WTC11 (cell line): Measurements from ENCODE around the gene GSC2. TPM values are rescaled to one million over a fixed set of nuclear protein-coding genes. Genes with fewer than 3 reads are reported as not detected.

Source experiments
- ATAC-seq: fragments of 200-7000 bp; cut with Tn5 transposase; 2 replicates; pipeline ENCODE4 v1.10.0; 2021; ENCODE audit warnings: mild to moderate bottlenecking, moderate library complexity
- CTCF ChIA-PET: fragments of 300-600 bp; sonication (Branson Sonifier 250); formaldehyde crosslinking; loops from one replicate; lab custom pipeline; 2021; ENCODE audit warnings: antibody characterized with exemption; lab: Charles Lee
- POLR2A ChIA-PET: fragments of 350-600 bp; sonication (Branson Sonifier 250); formaldehyde crosslinking; loops from one replicate; lab custom pipeline; 2021; ENCODE audit warnings: antibody characterized with exemption; lab: Charles Lee
- DNase-seq: peaks from one replicate; pipeline ENCODE4 v3.0.0; 2021; ENCODE audit warnings: low spot score
- H3K27ac Mint-ChIP-seq: 2 replicates; pipeline ENCODE4 v1.8.0; 2021; ENCODE audit warnings: mixed read lengths
- H3K27me3 Mint-ChIP-seq: 2 replicates; pipeline ENCODE4 v1.8.0; 2021; ENCODE audit warnings: low read depth, mild to moderate bottlenecking, moderate library complexity, mixed read lengths
- H3K36me3 Mint-ChIP-seq: 2 replicates; pipeline ENCODE4 v1.8.0; 2021; ENCODE audit warnings: mixed read lengths
- H3K4me1 Mint-ChIP-seq: 2 replicates; pipeline ENCODE4 v1.8.0; 2022; ENCODE audit warnings: mixed read lengths
- H3K4me3 Mint-ChIP-seq: 2 replicates; pipeline ENCODE4 v1.8.0; 2021; ENCODE audit warnings: mild to moderate bottlenecking, moderate library complexity, mixed read lengths
- H3K9me3 Mint-ChIP-seq: 2 replicates; pipeline ENCODE4 v1.8.0; 2021; ENCODE audit warnings: mixed read lengths
- CREB1 ChIP-seq: sonication (generic); formaldehyde crosslinking; IDR thresholded peaks from 2 replicates; pipeline ENCODE4 v1.8.0; 2023; ENCODE audit warnings: mild to moderate bottlenecking, missing genetic modification reagents
- CREM ChIP-seq: sonication (generic); formaldehyde crosslinking; IDR thresholded peaks from 2 replicates; pipeline ENCODE4 v1.8.1; 2022; ENCODE audit warnings: mild to moderate bottlenecking, missing genetic modification reagents, moderate library complexity
- ELF4 ChIP-seq: sonication (generic); formaldehyde crosslinking; IDR thresholded peaks from 2 replicates; pipeline ENCODE4 v1.8.1; 2022; ENCODE audit warnings: low read depth, mild to moderate bottlenecking, moderate library complexity, missing genetic modification reagents
- ETV6 ChIP-seq: sonication (generic); formaldehyde crosslinking; IDR thresholded peaks from 2 replicates; pipeline ENCODE4 v1.8.1; 2022; ENCODE audit warnings: mild to moderate bottlenecking, missing genetic modification reagents
- GRHL2 ChIP-seq: fragments of 250-450 bp; sonication (Bioruptor Pico); IDR thresholded peaks from 2 replicates; pipeline ENCODE4 v1.8.0; 2022; ENCODE audit warnings: mild to moderate bottlenecking, moderate library complexity; ENCODE audit not compliant: insufficient replicate concordance, severe bottlenecking
- IRF1 ChIP-seq: sonication (generic); formaldehyde crosslinking; IDR thresholded peaks from 2 replicates; pipeline ENCODE4 v1.8.0; 2023; ENCODE audit warnings: missing genetic modification reagents
- JAZF1 ChIP-seq: fragments of 250-450 bp; sonication (Bioruptor Pico); IDR thresholded peaks from 2 replicates; pipeline ENCODE4 v1.9.0; 2021; ENCODE audit warnings: moderate library complexity, mild to moderate bottlenecking, inconsistent platforms
- MXD4 ChIP-seq: fragments of 250-450 bp; sonication (Bioruptor Pico); IDR thresholded peaks from 2 replicates; pipeline ENCODE4 v1.8.0; 2021; ENCODE audit warnings: mild to moderate bottlenecking, moderate library complexity, borderline replicate concordance
- MYBL2 ChIP-seq: sonication (generic); formaldehyde crosslinking; IDR thresholded peaks from 2 replicates; pipeline ENCODE4 v1.8.1; 2023; ENCODE audit warnings: mild to moderate bottlenecking, moderate library complexity, missing genetic modification reagents
- NR1H2 ChIP-seq: sonication (generic); formaldehyde crosslinking; IDR thresholded peaks from 2 replicates; pipeline ENCODE4 v1.9.0; 2021; ENCODE audit warnings: mild to moderate bottlenecking, moderate library complexity, missing genetic modification reagents
- NR2C2 ChIP-seq: sonication (generic); formaldehyde crosslinking; IDR thresholded peaks from 2 replicates; pipeline ENCODE4 v1.8.0; 2022; ENCODE audit warnings: mild to moderate bottlenecking, missing genetic modification reagents
- OVOL2 ChIP-seq: fragments of 250-450 bp; sonication (Bioruptor Pico); IDR thresholded peaks from 2 replicates; pipeline ENCODE4 v1.9.0; 2021; ENCODE audit warnings: mild to moderate bottlenecking, borderline replicate concordance
- PRRX2 ChIP-seq: fragments of 250-450 bp; sonication (Bioruptor Pico); IDR thresholded peaks from 2 replicates; pipeline ENCODE4 v1.8.0; 2021; ENCODE audit warnings: mild to moderate bottlenecking
- RORB ChIP-seq: fragments of 250-450 bp; sonication (Bioruptor Pico); IDR thresholded peaks from 2 replicates; pipeline ENCODE4 v1.9.0; 2021; ENCODE audit warnings: mild to moderate bottlenecking
- SP1 ChIP-seq: sonication (generic); formaldehyde crosslinking; conservative IDR thresholded peaks from 2 replicates; pipeline ENCODE4 v1.8.1; 2022; ENCODE audit warnings: missing genetic modification reagents
- USF1 ChIP-seq: sonication (generic); formaldehyde crosslinking; IDR thresholded peaks from 2 replicates; pipeline ENCODE4 v1.8.0; 2022; ENCODE audit warnings: mild to moderate bottlenecking, missing genetic modification reagents
- ZBTB21 ChIP-seq: sonication (generic); formaldehyde crosslinking; IDR thresholded peaks from 2 replicates; pipeline ENCODE4 v1.8.1; 2023; ENCODE audit warnings: mild to moderate bottlenecking, missing genetic modification reagents, borderline replicate concordance
- ZMAT4 ChIP-seq: fragments of 250-450 bp; sonication (Bioruptor Pico); IDR thresholded peaks from 2 replicates; pipeline ENCODE4 v1.9.0; 2021; ENCODE audit warnings: mild to moderate bottlenecking
- total RNA-seq: library from RNA; stranded (reverse); gene quantifications from 3 replicates; pipeline ENCODE4 v1.2.3, GENCODE V29; 2021
- TF ChIP-seq, protein P1 (sequence below): sonication (generic); formaldehyde crosslinking; IDR thresholded peaks from 2 replicates; pipeline ENCODE4 v1.8.1; 2022; ENCODE audit warnings: low read depth, mild to moderate bottlenecking, moderate library complexity, missing genetic modification reagents, borderline replicate concordance
- TF ChIP-seq, protein P2 (sequence below): sonication (generic); formaldehyde crosslinking; IDR thresholded peaks from 2 replicates; pipeline ENCODE4 v1.8.1; 2022; ENCODE audit warnings: mild to moderate bottlenecking, moderate library complexity, missing genetic modification reagents

The GSC2 gene
- total RNA-seq, 1 experiment from 2014 or later = 0.68 TPM

DNA sequence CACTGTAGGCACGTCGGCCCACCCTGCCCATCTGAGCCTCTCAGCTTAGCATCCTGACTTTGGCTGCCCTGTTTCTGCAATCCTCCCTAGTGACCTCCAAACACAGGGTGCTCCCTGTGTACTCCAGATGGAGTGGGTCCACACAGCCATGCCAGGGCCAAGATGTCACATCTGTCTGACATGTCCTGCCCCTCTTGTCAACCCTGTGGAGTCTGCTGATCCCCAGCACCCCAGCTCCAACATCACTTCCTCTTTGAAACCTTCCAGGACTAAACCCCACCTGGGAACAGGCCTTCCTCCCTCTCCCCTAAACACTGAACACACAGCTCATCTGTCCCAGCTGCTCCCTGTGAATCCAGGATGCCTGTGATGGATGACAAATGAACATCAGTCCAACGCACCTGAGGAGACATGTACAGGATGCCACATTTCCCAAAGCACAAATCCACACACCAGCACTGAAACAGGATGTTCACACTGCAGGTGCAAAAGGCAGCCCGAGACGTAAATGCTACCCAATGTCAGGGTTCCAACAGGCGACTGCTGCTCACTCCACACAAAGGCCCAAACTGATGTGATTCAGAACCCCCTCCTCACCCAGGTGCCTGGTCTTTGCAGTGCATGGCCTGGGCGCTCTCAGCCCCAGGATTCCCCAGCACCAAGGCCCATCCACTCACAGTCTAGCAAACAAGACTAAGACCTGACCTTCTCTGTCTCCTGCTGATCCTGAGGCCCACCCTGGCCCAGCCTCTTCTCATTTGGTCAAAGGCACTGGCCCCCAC lies 21.0 kb downstream of the GSC2 start (continued):
- no peak for TF ChIP-seq RORB (CRISPR knock-in tag)
- no peak for TF ChIP-seq USF1 (CRISPR knock-in tag)
- TF ChIP-seq ETV6 (CRISPR knock-in tag) = no peak
- TF ChIP-seq MYBL2 (CRISPR knock-in tag) = no peak
- no peak for TF ChIP-seq JAZF1 (CRISPR knock-in tag)
- no peak for TF ChIP-seq IRF1 (CRISPR knock-in tag)
- TF ChIP-seq, protein P1, sequence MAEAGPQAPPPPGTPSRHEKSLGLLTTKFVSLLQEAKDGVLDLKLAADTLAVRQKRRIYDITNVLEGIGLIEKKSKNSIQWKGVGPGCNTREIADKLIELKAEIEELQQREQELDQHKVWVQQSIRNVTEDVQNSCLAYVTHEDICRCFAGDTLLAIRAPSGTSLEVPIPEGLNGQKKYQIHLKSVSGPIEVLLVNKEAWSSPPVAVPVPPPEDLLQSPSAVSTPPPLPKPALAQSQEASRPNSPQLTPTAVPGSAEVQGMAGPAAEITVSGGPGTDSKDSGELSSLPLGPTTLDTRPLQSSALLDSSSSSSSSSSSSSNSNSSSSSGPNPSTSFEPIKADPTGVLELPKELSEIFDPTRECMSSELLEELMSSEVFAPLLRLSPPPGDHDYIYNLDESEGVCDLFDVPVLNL (CRISPR knock-in tag) = no peak
- TF ChIP-seq PRRX2 (CRISPR knock-in tag) = no peak
- no peak for TF ChIP-seq ZMAT4 (CRISPR knock-in tag)
- no peak for TF ChIP-seq ZBTB21 (CRISPR knock-in tag)
- TF ChIP-seq NR1H2 (CRISPR knock-in tag) = no peak

DNA sequence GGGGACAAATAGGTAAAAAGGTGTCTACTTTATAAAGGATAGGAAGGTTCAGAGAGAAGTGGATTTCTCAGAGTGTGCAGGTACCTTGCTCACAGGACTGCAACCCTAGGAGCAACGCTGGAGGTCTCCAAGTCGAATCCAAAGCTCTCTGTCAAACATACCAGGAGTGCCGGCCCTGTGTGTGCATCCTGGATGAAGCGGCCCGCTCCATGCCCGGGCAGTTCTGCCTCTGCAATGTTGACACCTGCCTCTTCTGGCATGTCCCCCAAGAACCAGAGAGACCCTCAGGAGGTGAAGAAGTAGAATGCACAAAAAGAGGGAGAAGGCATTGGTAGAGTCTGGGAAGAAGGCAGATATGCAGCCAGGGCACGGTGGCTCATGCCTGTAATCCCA lies 22.1 kb downstream of the GSC2 start:
- no peaks in the 10 kb centered on the region for H3K9me3 Mint-ChIP-seq
- H3K4me1 Mint-ChIP-seq = peaks cover 6% of the 10 kb centered on the region
- H3K36me3 Mint-ChIP-seq = 0 out of 2 replicates have a peak, but pooled peaks cover 2% of the 10 kb centered on the region
- no peaks in the 10 kb centered on the region; the same call in 1 of the 2 replicates for H3K27me3 Mint-ChIP-seq
- DNase-seq (no peak), ATAC-seq (no peak)
- ChIA-PET POLR2A (no interaction called here), CTCF (interaction anchor here (1.0 to 1.6 kb wide), 2 partner anchors 16 to 54 kb away, joined by 3 to 7 read pairs; partner anchors contain the start of gene ESS2)
- H3K27ac Mint-ChIP-seq = no peak overlapping the region
- TF ChIP-seq SP1 (CRISPR knock-in tag) = no peak
- TF ChIP-seq CREB1 (CRISPR knock-in tag) = no peak
- no peak for TF ChIP-seq ELF4 (CRISPR knock-in tag)
- TF ChIP-seq NR2C2 (CRISPR knock-in tag) = no peak
- TF ChIP-seq USF1 (CRISPR knock-in tag) = no peak
- no peak for TF ChIP-seq OVOL2
- TF ChIP-seq, protein P2, sequence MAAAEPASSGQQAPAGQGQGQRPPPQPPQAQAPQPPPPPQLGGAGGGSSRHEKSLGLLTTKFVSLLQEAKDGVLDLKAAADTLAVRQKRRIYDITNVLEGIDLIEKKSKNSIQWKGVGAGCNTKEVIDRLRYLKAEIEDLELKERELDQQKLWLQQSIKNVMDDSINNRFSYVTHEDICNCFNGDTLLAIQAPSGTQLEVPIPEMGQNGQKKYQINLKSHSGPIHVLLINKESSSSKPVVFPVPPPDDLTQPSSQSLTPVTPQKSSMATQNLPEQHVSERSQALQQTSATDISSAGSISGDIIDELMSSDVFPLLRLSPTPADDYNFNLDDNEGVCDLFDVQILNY (CRISPR knock-in tag) = no peak
- no peak for TF ChIP-seq MXD4 (CRISPR knock-in tag)
- no peak for TF ChIP-seq CREM (CRISPR knock-in tag)
- TF ChIP-seq GRHL2 (CRISPR knock-in tag) = no peak
- H3K4me3 Mint-ChIP-seq = no peak overlapping the region
